ENCODE measurements around the gene APOBEC3B. TPM values are rescaled to one million over a fixed set of nuclear protein-coding genes. Genes with fewer than 3 reads are reported as not detected.

APOBEC3B gene
- total and polyA plus RNA-seq, 9 of the 15 experiments (the other 6 are each of a cell fraction or from before 2014, with no cell fraction given) = 5.9 to 166 (median 43.2) TPM

- Histone ChIP-seq H3K79me2 (ENCODE audit: control insufficient read depth, insufficient read depth, low read length) (peaks cover 35% of the 10 kb centered on the region), H3K9me3 (replicated peaks; ENCODE audit: control insufficient read depth, insufficient read depth, low read depth, low read length) (no peaks in the 10 kb centered on the region), H3K27me3 (ENCODE audit: control insufficient read depth in 2 of 2, insufficient read depth in 2 of 2, low read length in 2 of 2) (no peaks in the 10 kb centered on the region), H2AFZ (ENCODE audit: low read depth, low read length) (peak overlapping the region; percentile 82), H3K9me1 (ENCODE audit: control insufficient read depth, insufficient read depth, low read length) (peaks cover 2% of the 10 kb centered on the region), H3K27ac (ENCODE audit: extremely low read depth, low read depth, low read length) (peak overlapping the region; percentile 89), H3K4me3 (0 out of 2 replicates have a peak overlapping the region, but pooled peaks have one; percentile 15), H4K20me1 (replicated peaks; ENCODE audit: control insufficient read depth, insufficient read depth, low read length) (no peaks in the 10 kb centered on the region), H3K4me2 (ENCODE audit: insufficient read depth, low read length) (peak overlapping the region; percentile 73), H3K36me3 (ENCODE audit: control insufficient read depth, insufficient read depth, low read length) (peaks cover 3% of the 10 kb centered on the region; the same call in 1 of the 3 replicates), H3K4me1 (replicated peaks in 1 of 2; ENCODE audit: control insufficient read depth in 2 of 2, insufficient read depth in 2 of 2, low read length in 2 of 2) (peaks cover 12 to 36% of the 10 kb centered on the region in 2 experiments; a peak in 4 of 5 replicates), H3K9ac (ENCODE audit: insufficient read depth in 1 of 2, low read depth in 2 of 2, low read length in 2 of 2) (peak overlapping the region; percentile 53 to 84; a peak in 3 of 4 replicates)
- intact Hi-C loops (cut with micrococcal nuclease) (loop anchor here (2.0 to 10.0 kb wide), 3 partner anchors 52 to 141 kb away; partner anchors contain the start of gene CBX6), in situ Hi-C loops (cut with MboI) (loop anchor here (5.0 to 25.0 kb wide), 2 partner anchors 104 to 951 kb away; partner anchors contain the start of gene PICK1)
- 3% methylated on average over 25 of the region's 29 CpGs for WGBS (ENCODE audit: insufficient coverage, low coverage, missing lambda C conversion rate)
- no TSS peak for BruUV-seq (replicated peaks)
- ATAC-seq (peak; percentile 71), FAIRE-seq (peak; percentile 93), DNase-seq (ENCODE audit: extremely low read depth in 1 of 4, low spot score in 3 of 4) (peak; percentile 48 to 80 (median 58))
- CTCF ChIA-PET (ENCODE audit: low intra/inter-chr PET ratio) = interaction anchor here (0.6 kb wide), 1 partner anchor 328 kb away, joined by 3 read pairs; no protein-coding TSS in a partner anchor
- POLR2A ChIA-PET = interaction anchor here (0.6 to 1.1 kb wide), 3 partner anchors 293 to 306 kb away, joined by 3 to 5 read pairs (median 3); partner anchors contain the start of gene RPL3
- TF ChIP-seq MBD2 (IDR thresholded peaks at IDR 0.05; ENCODE audit: borderline replicate concordance, low read depth) (no peak), PBX2 (CRISPR knock-in tag; IDR thresholded peaks at IDR 0.05; ENCODE audit: low read depth) (no peak), PBX2 (tag; conservative IDR thresholded peaks at IDR 0.05; ENCODE audit: low read depth) (peak; percentile 71), FOSL1 (tag; conservative IDR thresholded peaks at IDR 0.05) (peak; percentile 50; the same call in 1 of the 2 replicates), RAD21 (CRISPR knock-in tag; conservative IDR thresholded peaks at IDR 0.05 in 1 of 2, IDR thresholded peaks at IDR 0.05 in 1 of 2) (peak; percentile 63 to 84), TFAP4 (CRISPR knock-in tag; IDR thresholded peaks at IDR 0.05; ENCODE audit: borderline replicate concordance) (peak; percentile 63), CTCF (IDR thresholded peaks at IDR 0.05 in 2 of 3, conservative IDR thresholded peaks at IDR 0.05 in 1 of 3; ENCODE audit: insufficient read depth in 2 of 3, low read depth in 1 of 3, low read length in 3 of 3) (peak; percentile 56 to 73 (median 69)), KHSRP (IDR thresholded peaks at IDR 0.05) (no peak), CREM (IDR thresholded peaks at IDR 0.05; ENCODE audit: low read depth) (peak; percentile 37; the same call in 1 of the 2 replicates), CHD2 (IDR thresholded peaks at IDR 0.05; ENCODE audit: low read depth, low read length) (no peak), RCOR1 (IDR thresholded peaks at IDR 0.05; ENCODE audit: borderline replicate concordance in 1 of 2, low read depth in 2 of 2, low read length in 2 of 2) (peak in 1 of 2 experiments; percentile 25; a peak in 1 of 4 replicates), CBFA2T2 (conservative IDR thresholded peaks at IDR 0.05) (peak; percentile 89)
These were observed 30.7 kb downstream of the APOBEC3B start for GRCh38 chr22:39012533-39013511.

Measured in K562 (cell line).